IMR-90 (cell line): Measurements from ENCODE around the gene ADGRV1. TPM values are rescaled to one million over a fixed set of nuclear protein-coding genes. Genes with fewer than 3 reads are reported as not detected.

ENCODE experiments used
- ATAC-seq: fragments of 200-7000 bp; cut with Tn5 transposase; 2 replicates; pipeline ENCODE4 v1.9.1; 2020; ENCODE audit warnings: low read depth, mild to moderate bottlenecking, moderate library complexity
- BruUV-seq: library from RNA; stranded (reverse); fragments of 400-500 nt; replicated peaks from 2 replicates; lab custom pipeline; 2021; lab: Mats Ljungman, UMichigan
- CTCF ChIA-PET: fragments of 300-600 bp; formaldehyde crosslinking; extraction: SDS; loops from one replicate; lab custom pipeline; 2021; ENCODE audit warnings: antibody characterized with exemption; lab: Yijun Ruan, JAX
- POLR2A ChIA-PET: fragments of 300-600 bp; sonication (Branson Sonifier 250); formaldehyde crosslinking; loops from one replicate; lab custom pipeline; 2022; ENCODE audit warnings: antibody characterized with exemption; ENCODE audit not compliant: unreplicated experiment; lab: Charles Lee
- DNase-seq: peaks from one replicate; pipeline ENCODE4 v3.0.0; 2013
- H2AFZ ChIP-seq: replicated peaks from 2 replicates; pipeline ENCODE3; 2013; ENCODE audit warnings: low read length, mild to moderate bottlenecking; ENCODE audit not compliant: poor library complexity
- H2AK5ac ChIP-seq: 2 replicates; pipeline ENCODE4 v1.6.1; 2013; ENCODE audit warnings: low read depth, low read length, inconsistent platforms
- H2AK9ac ChIP-seq: replicated peaks from 2 replicates; pipeline ENCODE3; 2013; ENCODE audit warnings: mild to moderate bottlenecking, low read depth, low read length, moderate library complexity; ENCODE audit not compliant: poor library complexity
- H2BK120ac ChIP-seq: 2 replicates; pipeline ENCODE4 v1.6.1; 2013; ENCODE audit warnings: low read depth, low read length, inconsistent platforms
- H2BK15ac ChIP-seq: 3 replicates; pipeline ENCODE4 v1.6.1; 2013; ENCODE audit warnings: low read depth, low read length, inconsistent platforms
- H2BK20ac ChIP-seq: 2 replicates; pipeline ENCODE4 v1.6.1; 2013; ENCODE audit warnings: low read depth, mild to moderate bottlenecking, inconsistent platforms, low read length, moderate library complexity
- H2BK5ac ChIP-seq: 2 replicates; pipeline ENCODE4 v1.6.1; 2013; ENCODE audit warnings: mild to moderate bottlenecking, low read depth, low read length, inconsistent platforms; ENCODE audit not compliant: poor library complexity, severe bottlenecking
- H3K14ac ChIP-seq: replicated peaks from 2 replicates; pipeline ENCODE4 v1.6.1; 2013; ENCODE audit warnings: low read depth, low read length, inconsistent platforms
- H3K18ac ChIP-seq: 2 replicates; pipeline ENCODE4 v1.6.1; 2013; ENCODE audit warnings: low read depth, low read length, control low read depth
- H3K23ac ChIP-seq: 2 replicates; pipeline ENCODE4 v1.6.1; 2013; ENCODE audit warnings: low read depth, low read length, inconsistent platforms
- H3K27ac ChIP-seq: 2 replicates; pipeline ENCODE4 v1.5.1; 2013; ENCODE audit warnings: mild to moderate bottlenecking, control low read depth, low read length; ENCODE audit not compliant: insufficient read depth
- H3K27me3 ChIP-seq: 2 replicates; pipeline ENCODE4 v1.6.1; 2013; ENCODE audit warnings: low read length; ENCODE audit not compliant: control insufficient read depth, insufficient read depth
- H3K36me3 ChIP-seq: 2 replicates; pipeline ENCODE4 v1.6.1; 2013; ENCODE audit warnings: low read length, mixed read lengths; ENCODE audit not compliant: control insufficient read depth, insufficient read depth
- H3K4ac ChIP-seq: 2 replicates; pipeline ENCODE4 v1.6.1; 2013; ENCODE audit warnings: low read depth, low read length, inconsistent platforms
- H3K4me1 ChIP-seq: 2 replicates; pipeline ENCODE4 v1.6.1; 2013; ENCODE audit warnings: low read length, mixed read lengths; ENCODE audit not compliant: control insufficient read depth, insufficient read depth
- H3K4me2 ChIP-seq: 2 replicates; pipeline ENCODE4 v1.6.1; 2013; ENCODE audit warnings: low read depth, mild to moderate bottlenecking, control low read depth, low read length, moderate library complexity
- H3K4me3 ChIP-seq: 2 replicates; pipeline ENCODE4 v1.5.1; 2013; ENCODE audit warnings: low read depth, mild to moderate bottlenecking, control low read depth, low read length, moderate library complexity; ENCODE audit not compliant: insufficient read depth
- H3K56ac ChIP-seq: 2 replicates; pipeline ENCODE4 v1.6.1; 2013; ENCODE audit warnings: low read length, inconsistent platforms; ENCODE audit not compliant: insufficient read depth; ENCODE audit errors: extremely low read depth
- H3K79me1 ChIP-seq, 2 experiments: 2 replicates each; pipeline ENCODE4 v1.6.1; 2013; ENCODE audit warnings: low read length in 2 of 2, inconsistent platforms in 1 of 2, low read depth in 1 of 2
- H3K9ac ChIP-seq: 2 replicates; pipeline ENCODE4 v1.6.1; 2013; ENCODE audit warnings: low read depth, low read length, control low read depth
- H3K9me1 ChIP-seq: 2 replicates; pipeline ENCODE4 v1.6.1; 2013; ENCODE audit warnings: low read length, inconsistent platforms; ENCODE audit not compliant: insufficient read depth
- H3K9me3 ChIP-seq: 2 replicates; pipeline ENCODE4 v1.6.1; 2013; ENCODE audit warnings: low read length; ENCODE audit not compliant: control insufficient read depth, insufficient read depth
- H4K20me1 ChIP-seq: 2 replicates; pipeline ENCODE4 v1.6.1; 2013; ENCODE audit warnings: low read length, inconsistent platforms; ENCODE audit not compliant: insufficient read depth
- H4K5ac ChIP-seq: 2 replicates; pipeline ENCODE4 v1.6.1; 2013; ENCODE audit warnings: mild to moderate bottlenecking, low read depth, low read length, control low read depth
- H4K8ac ChIP-seq, 2 experiments: 2 replicates each; pipeline ENCODE4 v1.6.1; 2013; ENCODE audit warnings: low read depth in 2 of 2, low read length in 2 of 2, control low read depth in 1 of 2, inconsistent platforms in 1 of 2
- H4K91ac ChIP-seq: 2 replicates; pipeline ENCODE4 v1.6.1; 2013; ENCODE audit warnings: low read depth, low read length, inconsistent platforms; ENCODE audit not compliant: insufficient read depth
- CEBPB ChIP-seq: IDR thresholded peaks from 2 replicates; pipeline ENCODE4 v1.6.1; 2012; ENCODE audit warnings: low read depth, low read length, improper control_type of control experiment
- CHD1 ChIP-seq: IDR thresholded peaks from 2 replicates; pipeline ENCODE4 v1.6.1; 2012; ENCODE audit warnings: low read depth, low read length, improper control_type of control experiment
- FOS ChIP-seq: fragments of 150-350 bp; IDR thresholded peaks from 2 replicates; pipeline ENCODE4 v1.6.1; 2016; ENCODE audit warnings: low read depth, low read length
- MAFK ChIP-seq: IDR thresholded peaks from 2 replicates; pipeline ENCODE4 v1.6.1; 2012; ENCODE audit warnings: low read depth, low read length, improper control_type of control experiment
- MXI1 ChIP-seq: IDR thresholded peaks from 2 replicates; pipeline ENCODE4 v1.6.1; 2012; ENCODE audit warnings: low read depth, mild to moderate bottlenecking, low read length, moderate library complexity, borderline replicate concordance
- NFE2L2 ChIP-seq: fragments of 150-350 bp; IDR thresholded peaks from 2 replicates; pipeline ENCODE4 v1.6.1; 2016; ENCODE audit warnings: low read depth, mild to moderate bottlenecking, low read length
- RCOR1 ChIP-seq: IDR thresholded peaks from 2 replicates; pipeline ENCODE4 v1.6.1; 2012; ENCODE audit warnings: mild to moderate bottlenecking, low read length, improper control_type of control experiment; ENCODE audit not compliant: insufficient replicate concordance
- RFX5 ChIP-seq: IDR thresholded peaks from 2 replicates; pipeline ENCODE4 v1.8.0; 2012; ENCODE audit warnings: low read depth, mild to moderate bottlenecking, low read length, moderate library complexity
- WGBS, 2 experiments: methylation state at CpG; one replicate each; pipeline versions ENCODE4 v1.1.5 to v1.1.7; 2013; ENCODE audit warnings: missing lambda C conversion rate in 2 of 2; ENCODE audit not compliant: insufficient read length in 1 of 2; ENCODE audit errors: extremely low coverage in 2 of 2; 5-methylcytosine and 5-hydroxymethylcytosine counted together
- dilution Hi-C: fragments of 300-500 bp; cut with HindIII; formaldehyde crosslinking; loops from one replicate; pipeline ENCODE4 v1.14.3; 2018; ENCODE audit warnings: low sequenced_read_pairs; ENCODE audit not compliant: unreplicated experiment
- in situ Hi-C: fragments of 300-500 bp; cut with MboI; formaldehyde crosslinking; loops from 3 replicates; pipeline ENCODE4 v1.14.3; 2019; ENCODE audit warnings: low sequenced_read_pairs, inconsistent platforms, mixed read lengths
- intact Hi-C: fragments of 100-400 bp; cut with micrococcal nuclease; formaldehyde crosslinking; loops from 2 replicates; pipeline ENCODE4 v1.10.0; 2022
- polyA plus RNA-seq, 3 experiments: library from polyadenylated mRNA; depleted of rRNA; stranded (reverse); fragments of >200 nt; gene quantifications; 2 replicates each; pipeline ENCODE4 v1.2.3, GENCODE V29; 2012; ENCODE audit warnings: low replicate concordance in 1 of 3
- total RNA-seq: library from RNA; depleted of rRNA; stranded (reverse); fragments of >200 nt; gene quantifications from 2 replicates; pipeline ENCODE4 v1.2.3, GENCODE V29; 2012
- TF ChIP-seq, protein P1 (sequence below): fragments of 150-350 bp; IDR thresholded peaks from 2 replicates; pipeline ENCODE4 v1.6.1; 2017; ENCODE audit warnings: mild to moderate bottlenecking, antibody characterized with exemption, low read length, low read depth

The ADGRV1 gene
- total and polyA plus RNA-seq, 2 of the 4 experiments (the other 2 are of a cell fraction) = under 0.01 TPM; not detected in 1

- H2AFZ ChIP-seq = no peak overlapping the region
- CTCF ChIA-PET = no interaction called here
- DNase-seq (no peak), ATAC-seq (no peak)
- POLR2A ChIA-PET = no interaction called here
- no peaks in the 10 kb centered on the region for H3K9me3 ChIP-seq
- in situ Hi-C loops (no loop called here), intact Hi-C loops (no loop called here), dilution Hi-C loops (no loop called here)
- H4K20me1 ChIP-seq = no peaks in the 10 kb centered on the region
- BruUV-seq = no TSS peak
- no peak overlapping the region for H3K18ac ChIP-seq
- 0% methylated on average over 1 of the region's 5 CpGs; no CpG with 5 or more reads in 1 of the 2 experiments for WGBS, 2 experiments
- no peaks in the 10 kb centered on the region for H3K4me1 ChIP-seq
- H3K56ac ChIP-seq = no peak overlapping the region
- H3K9ac ChIP-seq = no peak overlapping the region
- H2BK120ac ChIP-seq = no peak overlapping the region
- H4K91ac ChIP-seq = no peak overlapping the region
- no peak overlapping the region for H3K4ac ChIP-seq
- H2BK15ac ChIP-seq = no peak overlapping the region
- H2AK9ac ChIP-seq = no peak overlapping the region
- no peaks in the 10 kb centered on the region for H3K79me1 ChIP-seq
- H3K23ac ChIP-seq = no peak overlapping the region
- no peak overlapping the region for H2BK5ac ChIP-seq
- no peak for TF ChIP-seq NFE2L2
- TF ChIP-seq FOS = no peak
- TF ChIP-seq CEBPB = no peak
- TF ChIP-seq MAFK = no peak
- TF ChIP-seq, protein P1, sequence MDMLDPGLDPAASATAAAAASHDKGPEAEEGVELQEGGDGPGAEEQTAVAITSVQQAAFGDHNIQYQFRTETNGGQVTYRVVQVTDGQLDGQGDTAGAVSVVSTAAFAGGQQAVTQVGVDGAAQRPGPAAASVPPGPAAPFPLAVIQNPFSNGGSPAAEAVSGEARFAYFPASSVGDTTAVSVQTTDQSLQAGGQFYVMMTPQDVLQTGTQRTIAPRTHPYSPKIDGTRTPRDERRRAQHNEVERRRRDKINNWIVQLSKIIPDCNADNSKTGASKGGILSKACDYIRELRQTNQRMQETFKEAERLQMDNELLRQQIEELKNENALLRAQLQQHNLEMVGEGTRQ = no peak
- TF ChIP-seq RCOR1 = no peak
- no peak for TF ChIP-seq RFX5
- no peak for TF ChIP-seq CHD1
- no peak for TF ChIP-seq MXI1
- H3K14ac ChIP-seq = no peak overlapping the region
- H3K27ac ChIP-seq = no peak overlapping the region
- H3K4me3 ChIP-seq = no peak overlapping the region
- no peak overlapping the region for H2AK5ac ChIP-seq
- no peaks in the 10 kb centered on the region for H3K36me3 ChIP-seq
- no peak overlapping the region for H4K5ac ChIP-seq
- no peaks in the 10 kb centered on the region for H3K9me1 ChIP-seq
- H3K27me3 ChIP-seq = no peaks in the 10 kb centered on the region
- no peak overlapping the region for H2BK20ac ChIP-seq
- H4K8ac ChIP-seq = no peak overlapping the region
- H3K4me2 ChIP-seq = no peak overlapping the region
Observed at GRCh38 chr5:90640484-90641059, 82.0 kb downstream of the ADGRV1 start.
